Measurements from ENCODE around the gene PTGFRN.

DNA sequence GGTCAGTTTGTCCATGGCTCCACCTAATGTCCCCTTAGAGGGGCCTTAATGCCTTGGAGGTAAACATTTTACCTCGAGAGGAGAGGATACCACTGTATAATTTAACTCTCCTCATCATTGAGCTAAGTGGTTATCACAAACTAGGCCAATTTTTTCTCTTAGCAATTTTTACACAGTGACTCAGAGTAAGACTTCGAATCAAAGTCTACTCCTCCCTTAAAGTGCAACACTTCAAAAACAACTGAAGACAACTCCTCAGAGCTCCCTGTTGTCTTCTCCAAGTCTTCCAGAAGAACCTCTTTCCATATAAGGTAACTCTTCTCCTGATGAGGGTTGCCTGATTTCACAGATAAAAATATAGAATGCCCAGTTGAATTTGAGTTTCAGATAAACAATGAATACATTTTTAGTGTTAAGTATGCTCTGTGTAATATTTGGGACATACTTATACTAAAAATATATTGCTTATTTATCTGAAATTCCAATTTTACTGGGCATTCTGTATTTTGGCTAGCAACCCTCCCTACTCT, 4.9 kb upstream of the PTGFRN start:
- TF ChIP-seq, protein P1, sequence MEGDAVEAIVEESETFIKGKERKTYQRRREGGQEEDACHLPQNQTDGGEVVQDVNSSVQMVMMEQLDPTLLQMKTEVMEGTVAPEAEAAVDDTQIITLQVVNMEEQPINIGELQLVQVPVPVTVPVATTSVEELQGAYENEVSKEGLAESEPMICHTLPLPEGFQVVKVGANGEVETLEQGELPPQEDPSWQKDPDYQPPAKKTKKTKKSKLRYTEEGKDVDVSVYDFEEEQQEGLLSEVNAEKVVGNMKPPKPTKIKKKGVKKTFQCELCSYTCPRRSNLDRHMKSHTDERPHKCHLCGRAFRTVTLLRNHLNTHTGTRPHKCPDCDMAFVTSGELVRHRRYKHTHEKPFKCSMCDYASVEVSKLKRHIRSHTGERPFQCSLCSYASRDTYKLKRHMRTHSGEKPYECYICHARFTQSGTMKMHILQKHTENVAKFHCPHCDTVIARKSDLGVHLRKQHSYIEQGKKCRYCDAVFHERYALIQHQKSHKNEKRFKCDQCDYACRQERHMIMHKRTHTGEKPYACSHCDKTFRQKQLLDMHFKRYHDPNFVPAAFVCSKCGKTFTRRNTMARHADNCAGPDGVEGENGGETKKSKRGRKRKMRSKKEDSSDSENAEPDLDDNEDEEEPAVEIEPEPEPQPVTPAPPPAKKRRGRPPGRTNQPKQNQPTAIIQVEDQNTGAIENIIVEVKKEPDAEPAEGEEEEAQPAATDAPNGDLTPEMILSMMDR (optimal IDR thresholded peaks at IDR 0.05 in 1 of 3, IDR thresholded peaks at IDR 0.05 in 1 of 3, conservative IDR thresholded peaks at IDR 0.05 in 1 of 3; ENCODE audit: extremely low read depth in 1 of 3, insufficient read depth in 2 of 3, low read length in 3 of 3): no peak
- no peak for TF ChIP-seq EZH2 (IDR thresholded peaks at IDR 0.05; ENCODE audit: low read length)

Measured in keratinocyte (primary cell).